HG03039 (cell line): ENCODE measurements around the gene MYADML2.

Experiments
- ATAC-seq: cut with Tn5 transposase; IDR thresholded peaks from one replicate; pipeline ENCODE4 v1.9.1; 2021; ENCODE audit warnings: mild to moderate bottlenecking, moderate library complexity; ENCODE audit not compliant: unreplicated experiment

The MYADML2 gene

GRCh38 chr17:81912441-81913309 lies 34.4 kb downstream of the MYADML2 start:
- ATAC-seq: no peak

- no peak for ATAC-seq
These were observed 35.1 kb downstream of the MYADML2 start for GRCh38 chr17:81911969-81912368.

GRCh38 chr17:81911277-81911961 lies 35.6 kb downstream of the MYADML2 start, which contains the start of gene PCYT2:
Gene PCYT2 (minus strand): TSS chr17:81911399. CDS start chr17:81911355, 44 bp downstream.
- ATAC-seq: peak; percentile 65

- ATAC-seq: peak; percentile 21
These were observed 36.2 kb downstream of the MYADML2 start for GRCh38 chr17:81910840-81911276.

- ATAC-seq: no peak
These were observed 36.8 kb downstream of the MYADML2 start for GRCh38 chr17:81909966-81910839.

- ATAC-seq: no peak
These were observed 37.8 kb downstream of the MYADML2 start for GRCh38 chr17:81909231-81909630.

- no peak for ATAC-seq
These were observed 38.2 kb downstream of the MYADML2 start for GRCh38 chr17:81908793-81909192.

- ATAC-seq: no peak
These were observed 39.6 kb downstream of the MYADML2 start for GRCh38 chr17:81907219-81908145.

- no peak for ATAC-seq
These were observed 40.4 kb downstream of the MYADML2 start for GRCh38 chr17:81906476-81907218.

- no peak for ATAC-seq
These were observed 41.0 kb downstream of the MYADML2 start for GRCh38 chr17:81905993-81906392.

GRCh38 chr17:81905424-81905875 lies 41.6 kb downstream of the MYADML2 start:
- ATAC-seq: no peak

GRCh38 chr17:81904600-81905423 lies 42.2 kb downstream of the MYADML2 start:
- ATAC-seq: no peak

- no peak for ATAC-seq
These were observed 43.0 kb downstream of the MYADML2 start for GRCh38 chr17:81903896-81904599.

- ATAC-seq: no peak
These were observed 43.6 kb downstream of the MYADML2 start for GRCh38 chr17:81903415-81903831.

- ATAC-seq: no peak
These were observed 44.2 kb downstream of the MYADML2 start for GRCh38 chr17:81902653-81903414.

- ATAC-seq: no peak
These were observed 44.9 kb downstream of the MYADML2 start, which contains the start of gene NPB for GRCh38 chr17:81902023-81902652. Gene NPB (plus strand): TSS chr17:81902238. CDS start chr17:81902278, 40 bp downstream.
